HEK293T (cell line): Measurements from ENCODE around the gene TMEM243.
"Not testable (repeated sequence)": the region's sequence is repeated elsewhere in the genome, so short reads cannot be mapped to it uniquely, and the experiment has no call there.

Source experiments
- CTCF ChIA-PET: fragments of 350-600 bp; formaldehyde crosslinking; extraction: SDS; loops from one replicate; lab custom pipeline; 2021; ENCODE audit warnings: antibody characterized with exemption, inconsistent platforms; lab: Yijun Ruan, JAX
- POLR2A ChIA-PET: fragments of 350-600 bp; formaldehyde crosslinking; extraction: SDS; loops from one replicate; lab custom pipeline; 2020; ENCODE audit warnings: antibody characterized with exemption, inconsistent platforms; lab: Yijun Ruan, JAX
- DNase-seq: peaks from one replicate; pipeline ENCODE4 v3.0.0; 2012; ENCODE audit warnings: mixed read lengths; ENCODE audit errors: extremely low spot score
- ARNT ChIP-seq: fragments of 450-650 bp; IDR thresholded peaks from 2 replicates; pipeline ENCODE4 v1.6.1; 2017; ENCODE audit warnings: mild to moderate bottlenecking
- BHLHE40 ChIP-seq: fragments of 450-650 bp; IDR thresholded peaks from 2 replicates; pipeline ENCODE4 v1.6.1; 2016; ENCODE audit warnings: mild to moderate bottlenecking, moderate library complexity, borderline replicate concordance
- CTBP1 ChIP-seq: fragments of 450-650 bp; IDR thresholded peaks from 2 replicates; pipeline ENCODE4 v1.6.1; 2016; ENCODE audit warnings: borderline replicate concordance
- ELF4 ChIP-seq: fragments of 450-650 bp; IDR thresholded peaks from 2 replicates; pipeline ENCODE4 v1.6.1; 2017; ENCODE audit warnings: antibody characterized with exemption
- FOXA1 ChIP-seq: fragments of 450-650 bp; IDR thresholded peaks from 2 replicates; pipeline ENCODE4 v1.6.1; 2016; ENCODE audit warnings: mild to moderate bottlenecking
- FOXK2 ChIP-seq: fragments of 450-650 bp; IDR thresholded peaks from 2 replicates; pipeline ENCODE4 v1.6.1; 2016; ENCODE audit warnings: mild to moderate bottlenecking
- FOXM1 ChIP-seq: fragments of 450-650 bp; IDR thresholded peaks from 2 replicates; pipeline ENCODE4 v1.6.1; 2017; ENCODE audit warnings: mild to moderate bottlenecking, borderline replicate concordance
- HDGF ChIP-seq: fragments of 450-650 bp; IDR thresholded peaks from 2 replicates; pipeline ENCODE4 v1.6.1; 2017; ENCODE audit warnings: antibody characterized with exemption, borderline replicate concordance
- L3MBTL2 ChIP-seq: fragments of 450-650 bp; conservative IDR thresholded peaks from 2 replicates; pipeline ENCODE4 v1.6.1; 2016; ENCODE audit warnings: mild to moderate bottlenecking
- LEF1 ChIP-seq: fragments of 450-650 bp; IDR thresholded peaks from 2 replicates; pipeline ENCODE4 v1.6.1; 2017; ENCODE audit warnings: mild to moderate bottlenecking, borderline replicate concordance
- NFRKB ChIP-seq: fragments of 450-650 bp; IDR thresholded peaks from 2 replicates; pipeline ENCODE4 v1.6.1; 2016; ENCODE audit warnings: mild to moderate bottlenecking, moderate library complexity
- SP1 ChIP-seq: fragments of 450-650 bp; IDR thresholded peaks from 2 replicates; pipeline ENCODE4 v1.6.1; 2017
- SUZ12 ChIP-seq: fragments of 450-650 bp; IDR thresholded peaks from 2 replicates; pipeline ENCODE4 v1.6.1; 2016; ENCODE audit warnings: mild to moderate bottlenecking
- TARDBP ChIP-seq: fragments of 450-650 bp; IDR thresholded peaks from 2 replicates; pipeline ENCODE4 v1.6.1; 2016
- ZNF384 ChIP-seq: fragments of 450-650 bp; IDR thresholded peaks from 2 replicates; pipeline ENCODE4 v1.6.1; 2016
- TF ChIP-seq, protein P1 (sequence below): fragments of 450-650 bp; IDR thresholded peaks from 2 replicates; pipeline ENCODE4 v1.6.1; 2016

TMEM243 gene, protein sequence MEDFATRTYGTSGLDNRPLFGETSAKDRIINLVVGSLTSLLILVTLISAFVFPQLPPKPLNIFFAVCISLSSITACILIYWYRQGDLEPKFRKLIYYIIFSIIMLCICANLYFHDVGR

DNA sequence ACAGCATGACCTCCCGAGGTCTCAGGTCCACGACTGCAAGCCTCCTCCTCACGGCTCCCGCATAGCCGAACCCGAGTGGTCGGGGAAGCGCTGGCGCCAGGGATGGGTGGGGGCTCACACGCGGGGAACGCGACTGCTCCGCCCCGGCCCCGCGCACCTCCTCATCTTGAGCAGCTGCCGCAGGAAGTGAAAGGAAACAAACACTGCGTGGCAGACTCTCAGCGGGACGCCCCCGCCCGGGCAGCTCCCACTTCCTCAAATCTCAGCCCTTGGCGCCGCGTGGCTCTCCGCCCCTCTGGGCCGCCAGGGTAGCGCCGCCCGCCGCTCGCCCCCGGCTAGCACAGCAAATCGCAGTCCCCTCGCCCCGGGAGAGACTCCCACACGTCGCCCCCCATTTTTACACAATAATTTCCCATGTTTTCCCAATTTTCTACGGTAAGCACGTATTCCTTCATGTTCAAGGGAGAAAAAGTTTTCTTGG is at the start of gene TMEM243:
TSS of gene TMEM243 (minus strand) at position 188 of the 481 bp plus-strand sequence. CDS start 229 bp downstream, outside the sequence.
- TF ChIP-seq NFRKB, result no peak
- TF ChIP-seq L3MBTL2, result no peak; the same call in none of the 2 replicates
- TF ChIP-seq SP1, result no peak
- no peak for TF ChIP-seq FOXA1
- TF ChIP-seq ELF4, result no peak
- no peak for TF ChIP-seq TARDBP
- no peak for TF ChIP-seq ARNT
- TF ChIP-seq SUZ12, result no peak
- TF ChIP-seq, protein P1, sequence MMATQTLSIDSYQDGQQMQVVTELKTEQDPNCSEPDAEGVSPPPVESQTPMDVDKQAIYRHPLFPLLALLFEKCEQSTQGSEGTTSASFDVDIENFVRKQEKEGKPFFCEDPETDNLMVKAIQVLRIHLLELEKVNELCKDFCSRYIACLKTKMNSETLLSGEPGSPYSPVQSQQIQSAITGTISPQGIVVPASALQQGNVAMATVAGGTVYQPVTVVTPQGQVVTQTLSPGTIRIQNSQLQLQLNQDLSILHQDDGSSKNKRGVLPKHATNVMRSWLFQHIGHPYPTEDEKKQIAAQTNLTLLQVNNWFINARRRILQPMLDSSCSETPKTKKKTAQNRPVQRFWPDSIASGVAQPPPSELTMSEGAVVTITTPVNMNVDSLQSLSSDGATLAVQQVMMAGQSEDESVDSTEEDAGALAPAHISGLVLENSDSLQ, result no peak
- no peak for TF ChIP-seq FOXM1
- no peak for TF ChIP-seq LEF1
- ChIA-PET POLR2A (interaction anchor here (1.0 to 3.5 kb wide), 5 partner anchors 11 to 67 kb away, joined by 3 to 29 read pairs (median 4); partner anchors contain the start of gene DMTF1), CTCF (interaction anchor here (1.1 kb wide), 2 partner anchors 17 to 67 kb away, joined by 3 read pairs; partner anchors contain the start of gene DMTF1)
- DNase-seq, result peak; percentile 64

DNA sequence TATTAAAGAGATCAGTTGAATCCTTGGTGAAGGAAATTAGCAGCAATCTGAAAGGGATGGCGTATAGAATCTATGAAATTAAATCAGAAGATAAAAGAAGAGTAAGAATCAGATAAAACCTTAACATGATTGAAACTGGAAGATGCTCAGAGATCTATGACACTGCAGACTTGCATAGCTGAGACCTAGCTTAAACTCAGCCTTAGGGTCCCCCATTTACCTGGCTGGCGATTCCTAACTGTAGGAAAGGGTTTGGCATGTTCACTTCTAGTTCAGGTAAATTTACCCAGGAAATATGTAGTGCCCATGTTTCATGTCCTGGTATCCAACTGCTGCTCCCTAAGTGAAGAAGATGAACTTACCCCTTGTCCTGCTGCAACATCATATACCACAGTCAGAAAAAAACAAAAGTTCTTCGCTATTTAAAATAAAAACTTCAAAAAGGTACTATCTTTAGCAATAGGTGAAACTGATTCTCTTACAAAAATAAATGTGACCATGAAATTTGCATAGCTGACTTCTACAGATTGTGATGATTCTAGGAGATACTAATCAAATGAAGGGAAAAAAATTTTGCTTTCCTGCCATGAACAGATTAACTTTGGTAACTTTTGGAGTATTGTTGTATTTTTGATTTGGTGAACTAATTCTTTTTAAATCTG is 47.8 kb upstream of the TMEM243 start:
- DNase-seq, result no peak
- TF ChIP-seq FOXA1 (no peak), L3MBTL2 (no peak), FOXK2 (no peak), SP1 (no peak), BHLHE40 (no peak), FOXM1 (no peak), LEF1 (no peak), ARNT (no peak), HDGF (no peak), NFRKB (no peak)
- ChIA-PET CTCF (no interaction called here), POLR2A (no interaction called here)

DNA sequence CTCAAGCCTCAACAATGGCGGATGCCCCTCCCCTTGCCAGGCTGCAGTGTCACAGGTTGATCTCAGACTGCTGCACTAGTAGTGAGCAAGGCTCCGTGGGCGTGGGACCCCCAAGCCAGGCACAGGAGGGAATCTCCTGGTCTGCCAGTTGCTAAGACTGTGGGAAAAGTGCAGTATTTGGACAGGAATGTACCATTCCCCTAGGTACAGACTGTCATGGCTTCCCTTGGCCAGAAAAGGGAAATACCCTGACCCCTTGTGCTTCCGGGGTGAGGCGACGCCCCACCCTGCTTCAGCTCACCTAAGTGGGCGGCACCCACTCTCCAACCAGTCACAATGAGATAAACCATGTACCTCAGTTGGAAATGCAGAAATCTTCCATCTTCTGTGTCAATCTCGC is 44.0 kb upstream of the TMEM243 start:
- no peak for DNase-seq
- no peak for TF ChIP-seq CTBP1
- no peak for TF ChIP-seq BHLHE40
- TF ChIP-seq, protein P1, result no peak
- TF ChIP-seq ZNF384, result no peak
- TF ChIP-seq NFRKB, result no peak
- TF ChIP-seq FOXA1, result no peak
- no peak for TF ChIP-seq ARNT
- no peak for TF ChIP-seq FOXM1
- no peak for TF ChIP-seq ELF4
- no peak for TF ChIP-seq L3MBTL2
- no peak for TF ChIP-seq SP1
- TF ChIP-seq SUZ12, result no peak
- TF ChIP-seq HDGF, result no peak
- ChIA-PET POLR2A (no interaction called here), CTCF (no interaction called here)

DNA sequence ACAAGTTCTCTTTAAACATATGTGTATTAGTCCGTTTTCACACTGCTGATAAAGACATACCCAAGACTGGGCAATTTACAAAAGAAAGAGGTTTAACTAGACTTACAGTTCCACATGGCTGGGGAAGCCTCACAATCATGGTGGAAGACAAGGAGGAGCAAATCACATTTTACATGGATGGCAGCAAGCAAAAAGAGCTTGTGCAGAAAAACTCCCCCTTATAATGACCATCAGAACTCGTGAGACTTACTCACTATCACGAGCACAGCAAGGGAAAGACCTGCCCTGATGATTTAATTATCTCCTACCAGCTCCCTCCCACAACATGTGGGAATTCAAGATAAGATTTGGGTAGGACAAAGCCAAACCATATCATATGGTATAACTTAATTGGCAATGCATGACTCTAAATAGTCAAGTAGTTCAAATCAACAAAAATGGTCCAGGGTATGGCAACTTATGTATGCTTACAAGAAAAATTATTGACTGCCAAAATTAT is 34.1 kb upstream of the TMEM243 start:
- no peak for TF ChIP-seq SUZ12
- no peak for TF ChIP-seq SP1
- TF ChIP-seq LEF1, result no peak
- TF ChIP-seq TARDBP, result no peak
- TF ChIP-seq ARNT, result no peak
- no peak for TF ChIP-seq FOXK2
- no peak for TF ChIP-seq ELF4
- TF ChIP-seq HDGF, result no peak
- no peak for TF ChIP-seq CTBP1
- TF ChIP-seq ZNF384, result no peak
- no peak for DNase-seq
- ChIA-PET CTCF (no interaction called here), POLR2A (no interaction called here)

DNA sequence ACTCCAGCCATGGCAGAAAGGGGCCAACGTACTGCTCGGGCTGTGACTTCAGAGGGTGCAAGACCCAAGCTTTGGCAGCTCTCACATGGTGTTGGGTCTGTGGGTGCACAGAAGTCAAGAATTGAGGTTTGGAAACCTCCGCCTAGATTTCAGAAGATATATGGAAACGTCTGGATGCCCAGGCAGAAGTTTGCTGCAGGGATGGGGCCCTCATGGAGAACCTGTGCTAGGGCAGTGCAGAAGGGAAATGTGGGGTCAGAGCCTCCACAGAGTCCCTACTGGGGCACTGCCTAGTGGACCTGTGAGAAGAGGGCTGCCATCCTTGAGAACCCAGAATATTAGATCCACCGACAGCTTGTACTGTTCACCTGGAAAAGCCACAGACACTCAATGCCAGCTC is 26.1 kb upstream of the TMEM243 start:
- POLR2A ChIA-PET, DNase-seq, CTCF ChIA-PET: not testable (repeated sequence)

DNA sequence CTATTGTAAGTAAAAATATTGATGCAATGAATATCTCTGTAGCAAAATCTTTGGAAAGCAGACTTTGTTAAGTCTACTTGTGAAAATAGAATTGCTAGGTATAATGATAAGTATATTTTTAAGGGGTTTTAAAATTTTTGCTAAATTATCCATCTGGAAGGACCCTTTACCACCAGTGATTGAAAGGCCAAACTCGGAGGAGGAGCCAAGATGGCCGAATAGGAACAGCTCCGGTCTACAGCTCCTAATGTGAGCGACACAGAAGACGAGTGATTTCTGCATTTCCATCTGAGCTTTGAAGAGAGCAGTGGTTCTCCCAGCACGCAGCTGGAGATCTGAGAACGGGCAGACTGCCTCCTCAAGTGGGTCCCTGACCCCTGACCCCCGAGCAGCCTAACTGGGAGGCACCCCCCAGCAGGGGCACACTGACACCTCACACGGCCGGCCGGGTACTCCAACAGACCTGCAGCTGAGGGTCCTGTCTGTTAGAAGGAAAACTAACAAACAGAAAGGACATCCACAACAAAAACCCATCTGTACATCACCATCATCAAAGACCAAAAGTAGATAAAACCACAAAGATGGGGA is 19.0 kb upstream of the TMEM243 start:
- CTCF ChIA-PET, DNase-seq: not testable (repeated sequence)

DNA sequence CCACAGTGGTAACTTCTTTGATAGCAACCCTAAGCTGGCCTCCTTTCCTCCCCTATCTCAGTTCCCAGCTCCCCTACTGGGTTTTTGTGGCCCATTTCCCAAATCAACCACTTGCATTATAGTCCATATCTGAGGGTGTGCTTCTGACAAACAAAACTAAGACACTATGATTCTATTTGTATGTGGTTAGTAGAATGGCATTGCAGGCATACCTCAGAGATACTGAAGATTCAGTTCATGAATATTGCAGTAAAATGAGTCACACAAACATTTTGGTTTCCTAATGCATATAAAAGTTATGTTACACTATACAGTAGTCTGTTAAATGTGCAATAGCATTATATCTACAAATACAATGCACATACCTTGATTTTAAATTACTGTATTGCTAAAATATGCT is 15.4 kb upstream of the TMEM243 start:
- TF ChIP-seq ZNF384 (no peak), NFRKB (no peak), ARNT (no peak), ELF4 (no peak), BHLHE40 (no peak), LEF1 (no peak), HDGF (no peak), FOXK2 (no peak), TARDBP (no peak), SUZ12 (no peak)
- TF ChIP-seq, protein P1, result no peak
- DNase-seq, result no peak
- POLR2A ChIA-PET, result no interaction called here

More for the DNA sequence above, 19.0 kb upstream of the TMEM243 start:
- POLR2A ChIA-PET, result interaction anchor here (0.9 kb wide), 1 partner anchor 19 kb away, joined by 3 read pairs; the partner anchor contains the start of gene TMEM243

More for the DNA sequence above, 15.4 kb upstream of the TMEM243 start:
- CTCF ChIA-PET, result no interaction called here
